Uterus (tissue), 4 donors: ENCODE data around the gene CRY2. TPM values are rescaled to one million over a fixed set of nuclear protein-coding genes. Genes with fewer than 3 reads are reported as not detected.

Source experiments
- DNase-seq, 2 donors: peaks; one replicate each; pipeline ENCODE4 v3.0.0-alpha.2; 2019 to 2020
- H3K27ac ChIP-seq, 2 donors: fragments of 200-600 bp; sonication (generic); 1 replicate in 1 of 2; 2 replicates in 1 of 2; pipeline ENCODE4 v1.5.1; 2016 to 2018
- H3K27me3 ChIP-seq, 2 donors: fragments of 200-600 bp; sonication (generic); one replicate each; pipeline ENCODE4 v1.5.1; 2018 to 2019; ENCODE audit warnings: control low read depth in 1 of 2
- H3K36me3 ChIP-seq, 2 donors: fragments of 200-600 bp; sonication (generic); one replicate each; pipeline ENCODE4 v1.5.1; 2019; ENCODE audit warnings: control low read depth in 1 of 2
- H3K4me1 ChIP-seq, 2 donors: fragments of 200-600 bp; sonication (generic); one replicate each; pipeline ENCODE4 v1.5.1; 2018 to 2019; ENCODE audit warnings: control low read depth in 1 of 2
- H3K4me3 ChIP-seq, 2 donors: fragments of 200-600 bp; sonication (generic); 1 replicate in 1 of 2; 2 replicates in 1 of 2; pipeline ENCODE4 v1.5.1; 2018 to 2019; ENCODE audit warnings: mild to moderate bottlenecking in 1 of 2
- H3K9me3 ChIP-seq, 2 donors: fragments of 200-600 bp; sonication (generic); one replicate each; pipeline ENCODE4 v1.5.1; 2019; ENCODE audit warnings: control low read depth in 1 of 2
- POLR2A ChIP-seq, 2 donors: fragments of 450-650 bp; IDR thresholded peaks; one replicate each; pipeline ENCODE4 v1.6.1; 2016; ENCODE audit warnings: antibody characterized with exemption in 2 of 2, mild to moderate bottlenecking in 1 of 2, moderate library complexity in 1 of 2
- intact Hi-C: fragments of 100-400 bp; cut with DNase I; formaldehyde crosslinking; loops from one replicate; pipeline ENCODE4 v1.15.1; 2023; ENCODE audit warnings: low total_unique reads
- total RNA-seq, 4 donors: library from RNA; depleted of rRNA in 3 of 4; stranded (reverse); fragments of >200 nt in 3 of 4; gene quantifications; one replicate each; pipeline versions ENCODE4 v1.1.0 to v1.2.4, GENCODE V29; 2014 to 2023
- TF ChIP-seq, protein P1 (sequence below), 4 experiments: fragments of 200-600 bp in 2 of 4; fragments of 450-650 bp in 2 of 4; sonication (generic) in 2 of 4; IDR thresholded peaks; one replicate each; pipeline ENCODE4 v1.5.1; 2016 to 2019; ENCODE audit warnings: antibody characterized with exemption in 4 of 4, mild to moderate bottlenecking in 2 of 4, moderate library complexity in 1 of 4
- donor health status: DM: yes; HTN: yes; CAD: no.

Gene CRY2
- total RNA-seq, 4 donors from 2014 or later: 22.1 to 91.8 (median 61.0) TPM

- H3K36me3 ChIP-seq: no peaks in the 10 kb centered on the region
- H3K27me3 ChIP-seq: no peaks in the 10 kb centered on the region
- H3K27ac ChIP-seq: no peak overlapping the region
- no peaks in the 10 kb centered on the region for H3K9me3 ChIP-seq
- H3K4me1 ChIP-seq: no peaks in the 10 kb centered on the region
- H3K4me3 ChIP-seq: no peak overlapping the region
- TF ChIP-seq, protein P1, sequence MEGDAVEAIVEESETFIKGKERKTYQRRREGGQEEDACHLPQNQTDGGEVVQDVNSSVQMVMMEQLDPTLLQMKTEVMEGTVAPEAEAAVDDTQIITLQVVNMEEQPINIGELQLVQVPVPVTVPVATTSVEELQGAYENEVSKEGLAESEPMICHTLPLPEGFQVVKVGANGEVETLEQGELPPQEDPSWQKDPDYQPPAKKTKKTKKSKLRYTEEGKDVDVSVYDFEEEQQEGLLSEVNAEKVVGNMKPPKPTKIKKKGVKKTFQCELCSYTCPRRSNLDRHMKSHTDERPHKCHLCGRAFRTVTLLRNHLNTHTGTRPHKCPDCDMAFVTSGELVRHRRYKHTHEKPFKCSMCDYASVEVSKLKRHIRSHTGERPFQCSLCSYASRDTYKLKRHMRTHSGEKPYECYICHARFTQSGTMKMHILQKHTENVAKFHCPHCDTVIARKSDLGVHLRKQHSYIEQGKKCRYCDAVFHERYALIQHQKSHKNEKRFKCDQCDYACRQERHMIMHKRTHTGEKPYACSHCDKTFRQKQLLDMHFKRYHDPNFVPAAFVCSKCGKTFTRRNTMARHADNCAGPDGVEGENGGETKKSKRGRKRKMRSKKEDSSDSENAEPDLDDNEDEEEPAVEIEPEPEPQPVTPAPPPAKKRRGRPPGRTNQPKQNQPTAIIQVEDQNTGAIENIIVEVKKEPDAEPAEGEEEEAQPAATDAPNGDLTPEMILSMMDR (IDR thresholded peaks at IDR 0.05): no peak
- no peak for TF ChIP-seq POLR2A (IDR thresholded peaks at IDR 0.05)
- DNase-seq: no peak
- intact Hi-C loops: no loop called here
These were observed 82.3 kb downstream of the CRY2 start for GRCh38 chr11:45929486-45930030.

DNA sequence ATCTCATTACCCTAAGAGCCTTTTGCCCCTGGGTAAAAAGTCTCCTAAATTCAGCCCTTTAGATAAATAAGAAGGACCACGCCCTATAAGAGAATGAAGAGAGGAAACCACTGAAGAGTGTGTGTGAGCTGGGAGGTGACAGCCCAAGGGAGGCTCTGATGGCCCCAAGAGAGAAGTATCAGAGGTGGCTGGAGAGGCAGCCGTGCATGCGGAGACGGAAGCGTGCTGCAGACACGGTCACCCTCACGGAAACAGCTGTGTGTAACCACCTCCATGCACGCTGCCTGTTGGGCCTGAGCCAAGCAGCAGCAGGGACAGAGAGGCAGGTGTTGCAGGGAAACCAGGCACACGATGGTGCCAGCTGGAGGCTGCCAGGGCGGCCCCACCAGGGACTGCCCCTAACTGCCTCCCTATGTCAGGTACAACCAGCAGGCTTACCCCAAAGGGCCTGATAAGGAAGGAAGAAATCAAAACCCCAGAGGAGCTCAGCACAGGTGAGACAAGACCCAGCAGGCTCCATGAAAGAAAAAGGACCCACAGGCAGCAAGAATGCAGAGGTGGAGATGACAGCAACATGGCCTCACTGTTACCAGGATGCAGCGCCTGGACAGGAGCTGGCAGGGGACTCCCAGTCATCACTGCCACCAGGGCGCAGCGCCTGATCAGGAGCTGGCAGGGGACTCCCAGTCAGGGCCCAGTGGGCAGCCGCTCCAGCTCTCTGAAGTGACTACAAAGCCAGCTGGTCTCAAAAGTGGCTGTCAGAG is 82.9 kb downstream of the CRY2 start:
- Histone ChIP-seq H3K4me1 (no peaks in the 10 kb centered on the region), H3K27ac (no peak overlapping the region), H3K9me3 (no peaks in the 10 kb centered on the region), H3K27me3 (no peaks in the 10 kb centered on the region), H3K36me3 (no peaks in the 10 kb centered on the region), H3K4me3 (no peak overlapping the region)
- no peak for TF ChIP-seq POLR2A (IDR thresholded peaks at IDR 0.05)
- TF ChIP-seq, protein P1 (IDR thresholded peaks at IDR 0.05): no peak
- DNase-seq: no peak
- intact Hi-C loops: no loop called here

- no peaks in the 10 kb centered on the region for H3K36me3 ChIP-seq
- no peak for DNase-seq
- H3K4me3 ChIP-seq: no peak overlapping the region
- TF ChIP-seq, protein P1 (IDR thresholded peaks at IDR 0.05): no peak
- TF ChIP-seq POLR2A (IDR thresholded peaks at IDR 0.05): no peak
- H3K4me1 ChIP-seq: no peaks in the 10 kb centered on the region
- H3K27me3 ChIP-seq: no peaks in the 10 kb centered on the region
- no peaks in the 10 kb centered on the region for H3K9me3 ChIP-seq
- intact Hi-C loops: no loop called here
- H3K27ac ChIP-seq: no peak overlapping the region
These were observed 83.8 kb downstream of the CRY2 start for GRCh38 chr11:45930951-45931570.

- no peaks in the 10 kb centered on the region for H3K9me3 ChIP-seq
- no peaks in the 10 kb centered on the region for H3K36me3 ChIP-seq
- intact Hi-C loops: no loop called here
- no peak overlapping the region for H3K4me3 ChIP-seq
- no peak overlapping the region for H3K27ac ChIP-seq
- no peak for DNase-seq
- no peaks in the 10 kb centered on the region for H3K4me1 ChIP-seq
- TF ChIP-seq, protein P1 (IDR thresholded peaks at IDR 0.05): no peak
- no peak for TF ChIP-seq POLR2A (IDR thresholded peaks at IDR 0.05)
- no peaks in the 10 kb centered on the region for H3K27me3 ChIP-seq
These were observed 84.5 kb downstream of the CRY2 start for GRCh38 chr11:45931739-45932138.

- Histone ChIP-seq H3K36me3 (no peaks in the 10 kb centered on the region), H3K4me1 (no peaks in the 10 kb centered on the region), H3K27ac (no peak overlapping the region), H3K27me3 (no peaks in the 10 kb centered on the region), H3K9me3 (no peaks in the 10 kb centered on the region), H3K4me3 (no peak overlapping the region)
- intact Hi-C loops: no loop called here
- TF ChIP-seq POLR2A (IDR thresholded peaks at IDR 0.05): no peak
- TF ChIP-seq, protein P1 (IDR thresholded peaks at IDR 0.05): no peak
- no peak for DNase-seq
These were observed 84.9 kb downstream of the CRY2 start for GRCh38 chr11:45932217-45932616.
